Endodermal cell (in vitro differentiated cells): ENCODE results near the gene PCSK6. TPM values are rescaled to one million over a fixed set of nuclear protein-coding genes. Genes with fewer than 3 reads are reported as not detected.

ENCODE experiments used
- DNase-seq: peaks from one replicate; pipeline ENCODE4 v3.0.0-alpha.2; 2017
- H3K27ac ChIP-seq: 2 replicates; pipeline ENCODE4 v1.5.1; 2013; ENCODE audit warnings: mild to moderate bottlenecking, low read depth, low read length, moderate library complexity
- H3K27me3 ChIP-seq: 2 replicates; pipeline ENCODE4 v1.6.1; 2013; ENCODE audit warnings: mild to moderate bottlenecking, low read length, moderate library complexity; ENCODE audit not compliant: insufficient read depth, control insufficient read depth, poor library complexity, severe bottlenecking
- H3K36me3 ChIP-seq: 2 replicates; pipeline ENCODE4 v1.7.0; 2013; ENCODE audit warnings: mild to moderate bottlenecking, low read length, moderate library complexity; ENCODE audit not compliant: control insufficient read depth, insufficient read depth
- H3K4me1 ChIP-seq: one replicate; pipeline ENCODE4 v1.7.0; 2013; ENCODE audit warnings: low read length; ENCODE audit not compliant: control insufficient read depth, insufficient read depth
- H3K4me3 ChIP-seq: 2 replicates; pipeline ENCODE4 v1.5.1; 2013; ENCODE audit warnings: mild to moderate bottlenecking, low read length, moderate library complexity
- H3K9ac ChIP-seq: 2 replicates; pipeline ENCODE4 v1.6.1; 2013; ENCODE audit warnings: mild to moderate bottlenecking, low read length, moderate library complexity; ENCODE audit not compliant: poor library complexity, severe bottlenecking; ENCODE audit errors: extremely low read depth
- H3K9me3 ChIP-seq: 2 replicates; pipeline ENCODE4 v1.6.1; 2013; ENCODE audit warnings: mild to moderate bottlenecking, low read length, moderate library complexity; ENCODE audit not compliant: control insufficient read depth
- H3K27ac Mint-ChIP-seq: 2 replicates; pipeline ENCODE4 v1.8.0; 2020; ENCODE audit warnings: mixed read lengths
- H3K27me3 Mint-ChIP-seq: 2 replicates; pipeline ENCODE4 v1.8.0; 2021; ENCODE audit warnings: mild to moderate bottlenecking, mixed read lengths; ENCODE audit not compliant: insufficient read depth
- H3K36me3 Mint-ChIP-seq: 2 replicates; pipeline ENCODE4 v1.8.0; 2020; ENCODE audit warnings: low read depth, mixed read lengths
- H3K4me1 Mint-ChIP-seq: 2 replicates; pipeline ENCODE4 v1.8.0; 2020; ENCODE audit warnings: mixed read lengths
- H3K4me3 Mint-ChIP-seq: 2 replicates; pipeline ENCODE4 v1.8.0; 2020; ENCODE audit warnings: mild to moderate bottlenecking, moderate library complexity, mixed read lengths
- H3K9me3 Mint-ChIP-seq: 2 replicates; pipeline ENCODE4 v1.8.0; 2020; ENCODE audit warnings: mild to moderate bottlenecking, mixed read lengths
- WGBS, 2 experiments: methylation state at CpG; one replicate each; pipeline versions ENCODE4 v1.1.5 to v1.1.7; 2013; ENCODE audit warnings: missing lambda C conversion rate in 2 of 2, mixed read lengths in 1 of 2; ENCODE audit not compliant: insufficient coverage in 1 of 2, insufficient read length in 1 of 2; 5-methylcytosine and 5-hydroxymethylcytosine counted together
- total RNA-seq, 2 donors: library from RNA; stranded (reverse); fragmentation: NEBNext Ultra II Directional in 1 of 2; extraction: Animal tissue kit (Norgen Biotek cat#: 25700) in 1 of 2; gene quantifications; 2 replicates in 1 of 2; 3 replicates in 1 of 2; pipeline ENCODE4 v1.2.1, GENCODE V29; 2021
- TF ChIP-seq, protein P1 (sequence below): fragments of 200-600 bp; sonication (generic); conservative IDR thresholded peaks from 2 replicates; pipeline ENCODE4 v1.5.0; 2021; ENCODE audit warnings: antibody characterized with exemption, mild to moderate bottlenecking

The PCSK6 gene
- total RNA-seq, 2 donors from 2014 or later = 6.6 to 9.8 TPM

- no peak overlapping the region for H3K9ac ChIP-seq
- no peaks in the 10 kb centered on the region for H3K36me3 ChIP-seq
- no peaks in the 10 kb centered on the region for H3K4me1 ChIP-seq
- 74 to 86% methylated on average over 2 of the region's 2 CpGs for WGBS, 2 experiments
- no peak overlapping the region for H3K27ac Mint-ChIP-seq
- TF ChIP-seq, protein P1, sequence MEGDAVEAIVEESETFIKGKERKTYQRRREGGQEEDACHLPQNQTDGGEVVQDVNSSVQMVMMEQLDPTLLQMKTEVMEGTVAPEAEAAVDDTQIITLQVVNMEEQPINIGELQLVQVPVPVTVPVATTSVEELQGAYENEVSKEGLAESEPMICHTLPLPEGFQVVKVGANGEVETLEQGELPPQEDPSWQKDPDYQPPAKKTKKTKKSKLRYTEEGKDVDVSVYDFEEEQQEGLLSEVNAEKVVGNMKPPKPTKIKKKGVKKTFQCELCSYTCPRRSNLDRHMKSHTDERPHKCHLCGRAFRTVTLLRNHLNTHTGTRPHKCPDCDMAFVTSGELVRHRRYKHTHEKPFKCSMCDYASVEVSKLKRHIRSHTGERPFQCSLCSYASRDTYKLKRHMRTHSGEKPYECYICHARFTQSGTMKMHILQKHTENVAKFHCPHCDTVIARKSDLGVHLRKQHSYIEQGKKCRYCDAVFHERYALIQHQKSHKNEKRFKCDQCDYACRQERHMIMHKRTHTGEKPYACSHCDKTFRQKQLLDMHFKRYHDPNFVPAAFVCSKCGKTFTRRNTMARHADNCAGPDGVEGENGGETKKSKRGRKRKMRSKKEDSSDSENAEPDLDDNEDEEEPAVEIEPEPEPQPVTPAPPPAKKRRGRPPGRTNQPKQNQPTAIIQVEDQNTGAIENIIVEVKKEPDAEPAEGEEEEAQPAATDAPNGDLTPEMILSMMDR = no peak
- no peaks in the 10 kb centered on the region for H3K9me3 Mint-ChIP-seq
- no peaks in the 10 kb centered on the region for H3K36me3 Mint-ChIP-seq
- H3K4me3 ChIP-seq = no peak overlapping the region
- no peaks in the 10 kb centered on the region for H3K9me3 ChIP-seq
- H3K4me3 Mint-ChIP-seq = no peak overlapping the region
- no peaks in the 10 kb centered on the region for H3K27me3 ChIP-seq
- H3K27ac ChIP-seq = no peak overlapping the region
- peaks cover 2% of the 10 kb centered on the region for H3K27me3 Mint-ChIP-seq
- DNase-seq = no peak
- H3K4me1 Mint-ChIP-seq = no peaks in the 10 kb centered on the region
Observed at GRCh38 chr15:101537483-101538080, 48.1 kb upstream of the PCSK6 start.

GRCh38 chr15:101536875-101537405 is 47.4 kb upstream of the PCSK6 start:
- 92 to 95% methylated on average over 17 to 20 of the region's 20 CpGs for WGBS, 2 experiments
- TF ChIP-seq, protein P1 = no peak
- Mint-ChIP-seq H3K36me3 (no peaks in the 10 kb centered on the region), H3K27ac (no peak overlapping the region), H3K4me3 (no peak overlapping the region), H3K4me1 (no peaks in the 10 kb centered on the region), H3K27me3 (peaks cover 2% of the 10 kb centered on the region), H3K9me3 (no peaks in the 10 kb centered on the region)
- no peaks in the 10 kb centered on the region for H3K9me3 ChIP-seq
- H3K27ac ChIP-seq = no peak overlapping the region
- H3K4me3 ChIP-seq = no peak overlapping the region
- no peaks in the 10 kb centered on the region for H3K27me3 ChIP-seq
- peak; percentile 35 for DNase-seq
- no peaks in the 10 kb centered on the region for H3K36me3 ChIP-seq
- no peak overlapping the region for H3K9ac ChIP-seq
- no peaks in the 10 kb centered on the region for H3K4me1 ChIP-seq

DNA sequence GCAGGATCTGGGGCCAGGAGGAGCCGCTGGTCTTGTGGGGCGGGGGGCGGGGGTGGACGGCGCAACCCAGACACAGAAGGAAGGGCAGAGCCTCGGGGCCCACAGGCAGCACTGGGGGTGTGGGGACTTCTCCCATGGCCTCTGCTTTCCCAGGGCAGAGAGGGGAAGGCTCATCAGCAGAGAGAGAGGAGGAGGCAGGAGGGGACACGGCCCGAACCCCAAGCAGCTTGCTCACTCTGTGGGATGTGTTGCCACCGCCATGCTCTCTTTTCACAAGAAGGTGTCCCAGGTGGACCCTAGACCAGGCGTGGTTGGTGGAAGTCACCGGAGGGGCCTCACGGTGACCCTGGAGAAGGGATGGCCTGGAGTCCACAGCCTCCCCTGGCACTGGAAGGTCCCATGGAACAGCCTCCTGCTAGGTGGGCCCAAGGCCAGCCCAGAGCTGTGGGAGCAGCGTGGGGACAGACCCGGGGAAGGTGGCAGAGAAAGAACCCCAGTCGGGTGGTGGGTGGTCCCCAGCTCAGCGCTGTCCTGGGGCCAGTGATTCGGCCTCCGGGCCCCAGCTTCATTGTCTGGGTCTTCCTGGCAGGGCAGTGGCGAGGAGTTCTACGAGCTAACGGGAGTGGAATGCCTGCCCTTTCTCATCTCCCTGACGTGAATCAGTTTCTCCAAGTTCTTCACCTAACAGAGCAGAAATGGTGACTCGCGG is 46.8 kb upstream of the PCSK6 start:
- no peaks in the 10 kb centered on the region for H3K36me3 Mint-ChIP-seq
- 93% methylated on average over 13 to 24 of the region's 24 CpGs for WGBS, 2 experiments

More for the DNA sequence above, 46.8 kb upstream of the PCSK6 start:
- no peaks in the 10 kb centered on the region for H3K9me3 Mint-ChIP-seq
- H3K27me3 Mint-ChIP-seq = peaks cover 2% of the 10 kb centered on the region
- no peaks in the 10 kb centered on the region for H3K36me3 ChIP-seq
- no peaks in the 10 kb centered on the region for H3K9me3 ChIP-seq
- no peak overlapping the region for H3K27ac ChIP-seq
- H3K4me3 ChIP-seq = no peak overlapping the region
- H3K27me3 ChIP-seq = no peaks in the 10 kb centered on the region
- H3K27ac Mint-ChIP-seq = no peak overlapping the region
- H3K4me1 ChIP-seq = no peaks in the 10 kb centered on the region
- no peak overlapping the region for H3K4me3 Mint-ChIP-seq
- H3K4me1 Mint-ChIP-seq = no peaks in the 10 kb centered on the region
- DNase-seq = peak; percentile 17
- no peak overlapping the region for H3K9ac ChIP-seq
- TF ChIP-seq, protein P1 = no peak
